ENCODE data around the gene CEP44. TPM values are rescaled to one million over a fixed set of nuclear protein-coding genes. Genes with fewer than 3 reads are reported as not detected.

The CEP44 gene
- total and polyA plus RNA-seq, 2 donors (not counting 1 experiment from before 2014, with no cell fraction given): 6.7 to 13.5 TPM

- Histone ChIP-seq H3K79me2 (ENCODE audit: control insufficient read depth, insufficient read depth, low read length) (no peaks in the 10 kb centered on the region), H3K9me3 (ENCODE audit: control insufficient read depth, insufficient read depth, low read depth, low read length) (no peaks in the 10 kb centered on the region), H2AFZ (ENCODE audit: low read length) (no peak overlapping the region), H3K27me3 (ENCODE audit: control insufficient read depth, insufficient read depth, low read length) (no peaks in the 10 kb centered on the region), H3K27ac (ENCODE audit: insufficient read depth, low read length) (no peak overlapping the region), H3K9ac (ENCODE audit: insufficient read depth, low read length) (no peak overlapping the region), H3K36me3 (ENCODE audit: control insufficient read depth, insufficient read depth, low read length) (no peaks in the 10 kb centered on the region), H3K4me2 (ENCODE audit: extremely low read depth, insufficient read depth, low read length) (no peak overlapping the region), H4K20me1 (ENCODE audit: control insufficient read depth, extremely low read depth, insufficient read depth, low read length) (no peaks in the 10 kb centered on the region), H3K4me3 (replicated peaks in 1 of 4; ENCODE audit: control extremely low read depth in 1 of 4, insufficient read depth in 1 of 4, low read depth in 3 of 4, low read length in 4 of 4) (no peak overlapping the region), H3K4me1 (ENCODE audit: control insufficient read depth, extremely low read depth, insufficient read depth, low read length) (no peaks in the 10 kb centered on the region)
- TF ChIP-seq CTCF (conservative IDR thresholded peaks at IDR 0.05 in 1 of 2, IDR thresholded peaks at IDR 0.05 in 1 of 2; ENCODE audit: low read depth in 1 of 2, low read length in 2 of 2) (no peak), EZH2 (IDR thresholded peaks at IDR 0.05; ENCODE audit: low read length, missing control alignments) (no peak)
- peak in 1 of 2 donors; percentile 36 for DNase-seq (ENCODE audit: low read depth in 2 of 2)
These were observed 39.3 kb upstream of the CEP44 start for GRCh38 chr4:174244441-174244840.

- no peak for TF ChIP-seq EZH2 (IDR thresholded peaks at IDR 0.05; ENCODE audit: low read length, missing control alignments)
- no peak for TF ChIP-seq CTCF (conservative IDR thresholded peaks at IDR 0.05 in 1 of 2, IDR thresholded peaks at IDR 0.05 in 1 of 2; ENCODE audit: low read depth in 1 of 2, low read length in 2 of 2)
- H2AFZ ChIP-seq (ENCODE audit: low read length): no peak overlapping the region
- no peaks in the 10 kb centered on the region for H4K20me1 ChIP-seq (ENCODE audit: control insufficient read depth, extremely low read depth, insufficient read depth, low read length)
- H3K9ac ChIP-seq (ENCODE audit: insufficient read depth, low read length): no peak overlapping the region
- no peaks in the 10 kb centered on the region for H3K4me1 ChIP-seq (ENCODE audit: control insufficient read depth, extremely low read depth, insufficient read depth, low read length)
- H3K79me2 ChIP-seq (ENCODE audit: control insufficient read depth, insufficient read depth, low read length): no peaks in the 10 kb centered on the region
- H3K27me3 ChIP-seq (ENCODE audit: control insufficient read depth, insufficient read depth, low read length): no peaks in the 10 kb centered on the region
- H3K4me2 ChIP-seq (ENCODE audit: extremely low read depth, insufficient read depth, low read length): no peak overlapping the region
- no peaks in the 10 kb centered on the region for H3K36me3 ChIP-seq (ENCODE audit: control insufficient read depth, insufficient read depth, low read length)
- no peak overlapping the region for H3K27ac ChIP-seq (ENCODE audit: insufficient read depth, low read length)
- H3K4me3 ChIP-seq (replicated peaks in 1 of 4; ENCODE audit: control extremely low read depth in 1 of 4, insufficient read depth in 1 of 4, low read depth in 3 of 4, low read length in 4 of 4): no peak overlapping the region
- no peaks in the 10 kb centered on the region for H3K9me3 ChIP-seq (ENCODE audit: control insufficient read depth, insufficient read depth, low read depth, low read length)
- DNase-seq (ENCODE audit: low read depth in 2 of 2): no peak
These were observed 38.0 kb upstream of the CEP44 start for GRCh38 chr4:174245714-174246113.

GRCh38 chr4:174248407-174248806, 35.3 kb upstream of the CEP44 start:
- Histone ChIP-seq H3K27ac (ENCODE audit: insufficient read depth, low read length) (no peak overlapping the region), H3K9ac (ENCODE audit: insufficient read depth, low read length) (no peak overlapping the region), H3K4me3 (replicated peaks in 1 of 4; ENCODE audit: control extremely low read depth in 1 of 4, insufficient read depth in 1 of 4, low read depth in 3 of 4, low read length in 4 of 4) (no peak overlapping the region), H3K27me3 (ENCODE audit: control insufficient read depth, insufficient read depth, low read length) (no peaks in the 10 kb centered on the region), H4K20me1 (ENCODE audit: control insufficient read depth, extremely low read depth, insufficient read depth, low read length) (no peaks in the 10 kb centered on the region), H3K36me3 (ENCODE audit: control insufficient read depth, insufficient read depth, low read length) (no peaks in the 10 kb centered on the region), H2AFZ (ENCODE audit: low read length) (no peak overlapping the region), H3K9me3 (ENCODE audit: control insufficient read depth, insufficient read depth, low read depth, low read length) (no peaks in the 10 kb centered on the region), H3K4me1 (ENCODE audit: control insufficient read depth, extremely low read depth, insufficient read depth, low read length) (no peaks in the 10 kb centered on the region), H3K4me2 (ENCODE audit: extremely low read depth, insufficient read depth, low read length) (no peak overlapping the region), H3K79me2 (ENCODE audit: control insufficient read depth, insufficient read depth, low read length) (no peaks in the 10 kb centered on the region)
- no peak for TF ChIP-seq EZH2 (IDR thresholded peaks at IDR 0.05; ENCODE audit: low read length, missing control alignments)
- no peak for TF ChIP-seq CTCF (conservative IDR thresholded peaks at IDR 0.05 in 1 of 2, IDR thresholded peaks at IDR 0.05 in 1 of 2; ENCODE audit: low read depth in 1 of 2, low read length in 2 of 2)
- no peak for DNase-seq (ENCODE audit: low read depth in 2 of 2)
